MCF 10A (cell line): Measurements from ENCODE around the gene VEZT. TPM values are rescaled to one million over a fixed set of nuclear protein-coding genes. Genes with fewer than 3 reads are reported as not detected.
"Not testable (repeated sequence)": the region's sequence is repeated elsewhere in the genome, so short reads cannot be mapped to it uniquely, and the experiment has no call there.

Source experiments
- BruUV-seq: library from RNA; stranded (reverse); fragments of 400-500 nt; replicated peaks from 2 replicates; lab custom pipeline; 2021; lab: Mats Ljungman, UMichigan
- CTCF ChIA-PET: fragments of 300-600 bp; sonication (Branson Sonifier 250); formaldehyde crosslinking; extraction: SDS; loops from one replicate; lab custom pipeline; 2021; ENCODE audit warnings: antibody characterized with exemption, inconsistent platforms; lab: Yijun Ruan, JAX
- POLR2A ChIA-PET: fragments of 300-600, 350-650 bp; sonication (Branson Sonifier 250); formaldehyde crosslinking; extraction: SDS; loops from one replicate; lab custom pipeline; 2020; ENCODE audit warnings: antibody characterized with exemption, inconsistent platforms; lab: Yijun Ruan, JAX
- DNase-seq: peaks from one replicate; pipeline ENCODE4 v3.0.0-alpha.2; 2018; ENCODE audit not compliant: unreplicated experiment
- H3K27ac Mint-ChIP-seq: one replicate; pipeline ENCODE4 v1.8.0; 2022; ENCODE audit warnings: mild to moderate bottlenecking, low read depth, mixed read lengths; ENCODE audit not compliant: unreplicated experiment
- H3K27me3 Mint-ChIP-seq: one replicate; pipeline ENCODE4 v1.8.0; 2022; ENCODE audit warnings: mixed read lengths; ENCODE audit not compliant: insufficient read depth, unreplicated experiment
- H3K36me3 Mint-ChIP-seq: one replicate; pipeline ENCODE4 v1.8.0; 2022; ENCODE audit warnings: mild to moderate bottlenecking, moderate library complexity, mixed read lengths; ENCODE audit not compliant: insufficient read depth, unreplicated experiment
- H3K4me1 Mint-ChIP-seq: one replicate; pipeline ENCODE4 v1.8.0; 2022; ENCODE audit warnings: mixed read lengths; ENCODE audit not compliant: insufficient read depth, unreplicated experiment
- H3K4me3 Mint-ChIP-seq: one replicate; pipeline ENCODE4 v1.8.0; 2022; ENCODE audit warnings: mild to moderate bottlenecking, moderate library complexity, mixed read lengths; ENCODE audit not compliant: unreplicated experiment
- H3K9me3 Mint-ChIP-seq: one replicate; pipeline ENCODE4 v1.8.0; 2022; ENCODE audit warnings: mixed read lengths; ENCODE audit not compliant: unreplicated experiment
- intact Hi-C: fragments of 100-400 bp; cut with micrococcal nuclease; formaldehyde crosslinking; loops from 2 replicates; pipeline ENCODE4 v1.14.1; 2022
- total RNA-seq: library from RNA; stranded (reverse); gene quantifications from 2 replicates; pipeline ENCODE4 v1.2.3, GENCODE V29; 2022
- TF ChIP-seq, protein P1 (sequence below): fragments of 200-600 bp; IDR thresholded peaks from one replicate; pipeline ENCODE4 v1.8.0; 2022; ENCODE audit warnings: antibody characterized with exemption, mild to moderate bottlenecking; ENCODE audit not compliant: unreplicated experiment

VEZT gene
- total RNA-seq, 1 experiment from 2014 or later: 107 TPM

DNA sequence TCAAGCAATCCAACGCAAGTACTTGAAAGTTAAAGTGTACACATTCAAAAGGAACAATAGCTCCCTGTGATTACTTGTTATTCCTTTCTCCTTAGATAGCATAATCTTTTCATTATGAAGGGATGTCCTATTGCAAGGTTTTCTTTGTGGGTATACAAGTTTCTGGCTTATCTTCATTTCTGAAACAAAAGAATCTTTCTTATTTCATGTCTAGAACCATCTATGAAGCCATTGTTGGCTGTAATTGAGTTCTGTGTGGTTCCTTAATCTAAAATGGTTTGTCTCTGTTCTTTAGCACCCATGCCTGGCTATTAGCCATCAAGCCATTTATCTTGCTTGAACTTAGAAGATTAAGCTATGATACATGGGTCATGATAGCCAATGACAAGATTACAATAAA, 95.0 kb downstream of the VEZT start:
- H3K4me1 Mint-ChIP-seq: no peaks in the 10 kb centered on the region
- no peaks in the 10 kb centered on the region for H3K9me3 Mint-ChIP-seq
- ChIA-PET CTCF (interaction anchor here (0.6 to 0.7 kb wide), 3 partner anchors 25 to 503 kb away, joined by 3 to 4 read pairs (median 3); no protein-coding TSS in a partner anchor), POLR2A (interaction anchor here (0.9 to 1.8 kb wide), 3 partner anchors 11 to 515 kb away, joined by 3 to 6 read pairs (median 3); partner anchors contain the start of gene METAP2)
- no peak overlapping the region for H3K27ac Mint-ChIP-seq
- intact Hi-C loops: loop anchor here (10.0 kb wide), 1 partner anchor 162 kb away; the partner anchor contains the start of gene METAP2
- H3K4me3 Mint-ChIP-seq: no peak overlapping the region
- TF ChIP-seq, protein P1, sequence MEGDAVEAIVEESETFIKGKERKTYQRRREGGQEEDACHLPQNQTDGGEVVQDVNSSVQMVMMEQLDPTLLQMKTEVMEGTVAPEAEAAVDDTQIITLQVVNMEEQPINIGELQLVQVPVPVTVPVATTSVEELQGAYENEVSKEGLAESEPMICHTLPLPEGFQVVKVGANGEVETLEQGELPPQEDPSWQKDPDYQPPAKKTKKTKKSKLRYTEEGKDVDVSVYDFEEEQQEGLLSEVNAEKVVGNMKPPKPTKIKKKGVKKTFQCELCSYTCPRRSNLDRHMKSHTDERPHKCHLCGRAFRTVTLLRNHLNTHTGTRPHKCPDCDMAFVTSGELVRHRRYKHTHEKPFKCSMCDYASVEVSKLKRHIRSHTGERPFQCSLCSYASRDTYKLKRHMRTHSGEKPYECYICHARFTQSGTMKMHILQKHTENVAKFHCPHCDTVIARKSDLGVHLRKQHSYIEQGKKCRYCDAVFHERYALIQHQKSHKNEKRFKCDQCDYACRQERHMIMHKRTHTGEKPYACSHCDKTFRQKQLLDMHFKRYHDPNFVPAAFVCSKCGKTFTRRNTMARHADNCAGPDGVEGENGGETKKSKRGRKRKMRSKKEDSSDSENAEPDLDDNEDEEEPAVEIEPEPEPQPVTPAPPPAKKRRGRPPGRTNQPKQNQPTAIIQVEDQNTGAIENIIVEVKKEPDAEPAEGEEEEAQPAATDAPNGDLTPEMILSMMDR: no peak
- H3K27me3 Mint-ChIP-seq: no peaks in the 10 kb centered on the region
- BruUV-seq: no TSS peak
- H3K36me3 Mint-ChIP-seq: peaks cover 42% of the 10 kb centered on the region
- no peak for DNase-seq

- CTCF ChIA-PET: interaction anchor here (0.6 kb wide), 1 partner anchor 42 kb away, joined by 3 read pairs; no protein-coding TSS in a partner anchor
- not testable (repeated sequence) for H3K4me1 Mint-ChIP-seq, H3K4me3 Mint-ChIP-seq
Measured at GRCh38 chr12:95314756-95315155, 97.1 kb downstream of the VEZT start.

GRCh38 chr12:95316798-95317197, 99.2 kb downstream of the VEZT start:
- Mint-ChIP-seq H3K27me3 (no peaks in the 10 kb centered on the region), H3K27ac (no peak overlapping the region), H3K36me3 (peaks cover 12% of the 10 kb centered on the region), H3K4me3 (no peak overlapping the region), H3K9me3 (no peaks in the 10 kb centered on the region), H3K4me1 (peaks cover 9% of the 10 kb centered on the region)
- ChIA-PET CTCF (interaction anchor here (1.4 kb wide), 1 partner anchor 11 kb away, joined by 8 read pairs; no protein-coding TSS in a partner anchor), POLR2A (no interaction called here)
- TF ChIP-seq, protein P1: no peak
- intact Hi-C loops: loop anchor here (5.0 to 10.0 kb wide), 2 partner anchors 158 to 199 kb away; partner anchors contain the start of gene METAP2
- no TSS peak for BruUV-seq
- DNase-seq: no peak

More at GRCh38 chr12:95314756-95315155, 97.1 kb downstream of the VEZT start:
- not testable (repeated sequence) for BruUV-seq, H3K27me3 Mint-ChIP-seq, DNase-seq, H3K27ac Mint-ChIP-seq, H3K9me3 Mint-ChIP-seq
- peaks cover 24% of the 10 kb centered on the region for H3K36me3 Mint-ChIP-seq
- POLR2A ChIA-PET: interaction anchor here (1.2 to 1.6 kb wide), 2 partner anchors 141 to 159 kb away, joined by 3 read pairs; partner anchors contain the start of gene METAP2
- intact Hi-C loops: loop anchor here (5.0 to 10.0 kb wide), 2 partner anchors 160 to 197 kb away; partner anchors contain the start of gene METAP2

GRCh38 chr12:95318071-95318545, 100.5 kb downstream of the VEZT start:
- TF ChIP-seq, protein P1: no peak
- no TSS peak for BruUV-seq
- intact Hi-C loops: loop anchor here (5.0 to 10.0 kb wide), 2 partner anchors 157 to 201 kb away; partner anchors contain the start of gene METAP2
- Mint-ChIP-seq H3K9me3 (no peaks in the 10 kb centered on the region), H3K36me3 (peaks cover 6% of the 10 kb centered on the region), H3K27ac (peak overlapping the region; percentile 69), H3K27me3 (no peaks in the 10 kb centered on the region), H3K4me3 (no peak overlapping the region), H3K4me1 (peaks cover 9% of the 10 kb centered on the region)
- ChIA-PET POLR2A (interaction anchor here (1.0 kb wide), 1 partner anchor 156 kb away, joined by 3 read pairs; the partner anchor contains the start of gene METAP2), CTCF (interaction anchor here (0.6 to 1.5 kb wide), 2 partner anchors 146 to 216 kb away, joined by 3 read pairs; no protein-coding TSS in a partner anchor)
- DNase-seq: peak; percentile 58
